IMR-90 (cell line): ENCODE results near the gene SPTBN5. TPM values are rescaled to one million over a fixed set of nuclear protein-coding genes. Genes with fewer than 3 reads are reported as not detected.

Experiments used
- ATAC-seq: fragments of 200-7000 bp; cut with Tn5 transposase; 2 replicates; pipeline ENCODE4 v1.9.1; 2020; ENCODE audit warnings: low read depth, mild to moderate bottlenecking, moderate library complexity
- BruUV-seq: library from RNA; stranded (reverse); fragments of 400-500 nt; replicated peaks from 2 replicates; lab custom pipeline; 2021; lab: Mats Ljungman, UMichigan
- CTCF ChIA-PET: fragments of 300-600 bp; formaldehyde crosslinking; extraction: SDS; loops from one replicate; lab custom pipeline; 2021; ENCODE audit warnings: antibody characterized with exemption; lab: Yijun Ruan, JAX
- POLR2A ChIA-PET: fragments of 300-600 bp; sonication (Branson Sonifier 250); formaldehyde crosslinking; loops from one replicate; lab custom pipeline; 2022; ENCODE audit warnings: antibody characterized with exemption; ENCODE audit not compliant: unreplicated experiment; lab: Charles Lee
- DNase-seq: peaks from one replicate; pipeline ENCODE4 v3.0.0; 2013
- H2AFZ ChIP-seq: replicated peaks from 2 replicates; pipeline ENCODE3; 2013; ENCODE audit warnings: low read length, mild to moderate bottlenecking; ENCODE audit not compliant: poor library complexity
- H2AK5ac ChIP-seq: 2 replicates; pipeline ENCODE4 v1.6.1; 2013; ENCODE audit warnings: low read depth, low read length, inconsistent platforms
- H2AK9ac ChIP-seq: replicated peaks from 2 replicates; pipeline ENCODE3; 2013; ENCODE audit warnings: mild to moderate bottlenecking, low read depth, low read length, moderate library complexity; ENCODE audit not compliant: poor library complexity
- H2BK120ac ChIP-seq: 2 replicates; pipeline ENCODE4 v1.6.1; 2013; ENCODE audit warnings: low read depth, low read length, inconsistent platforms
- H2BK15ac ChIP-seq: 3 replicates; pipeline ENCODE4 v1.6.1; 2013; ENCODE audit warnings: low read depth, low read length, inconsistent platforms
- H2BK20ac ChIP-seq: 2 replicates; pipeline ENCODE4 v1.6.1; 2013; ENCODE audit warnings: low read depth, mild to moderate bottlenecking, inconsistent platforms, low read length, moderate library complexity
- H2BK5ac ChIP-seq: 2 replicates; pipeline ENCODE4 v1.6.1; 2013; ENCODE audit warnings: mild to moderate bottlenecking, low read depth, low read length, inconsistent platforms; ENCODE audit not compliant: poor library complexity, severe bottlenecking
- H3K14ac ChIP-seq: replicated peaks from 2 replicates; pipeline ENCODE4 v1.6.1; 2013; ENCODE audit warnings: low read depth, low read length, inconsistent platforms
- H3K18ac ChIP-seq: 2 replicates; pipeline ENCODE4 v1.6.1; 2013; ENCODE audit warnings: low read depth, low read length, control low read depth
- H3K23ac ChIP-seq: 2 replicates; pipeline ENCODE4 v1.6.1; 2013; ENCODE audit warnings: low read depth, low read length, inconsistent platforms
- H3K27ac ChIP-seq: 2 replicates; pipeline ENCODE4 v1.5.1; 2013; ENCODE audit warnings: mild to moderate bottlenecking, control low read depth, low read length; ENCODE audit not compliant: insufficient read depth
- H3K27me3 ChIP-seq: 2 replicates; pipeline ENCODE4 v1.6.1; 2013; ENCODE audit warnings: low read length; ENCODE audit not compliant: control insufficient read depth, insufficient read depth
- H3K36me3 ChIP-seq: 2 replicates; pipeline ENCODE4 v1.6.1; 2013; ENCODE audit warnings: low read length, mixed read lengths; ENCODE audit not compliant: control insufficient read depth, insufficient read depth
- H3K4ac ChIP-seq: 2 replicates; pipeline ENCODE4 v1.6.1; 2013; ENCODE audit warnings: low read depth, low read length, inconsistent platforms
- H3K4me1 ChIP-seq: 2 replicates; pipeline ENCODE4 v1.6.1; 2013; ENCODE audit warnings: low read length, mixed read lengths; ENCODE audit not compliant: control insufficient read depth, insufficient read depth
- H3K4me2 ChIP-seq: 2 replicates; pipeline ENCODE4 v1.6.1; 2013; ENCODE audit warnings: low read depth, mild to moderate bottlenecking, control low read depth, low read length, moderate library complexity
- H3K4me3 ChIP-seq: 2 replicates; pipeline ENCODE4 v1.5.1; 2013; ENCODE audit warnings: low read depth, mild to moderate bottlenecking, control low read depth, low read length, moderate library complexity; ENCODE audit not compliant: insufficient read depth
- H3K56ac ChIP-seq: 2 replicates; pipeline ENCODE4 v1.6.1; 2013; ENCODE audit warnings: low read length, inconsistent platforms; ENCODE audit not compliant: insufficient read depth; ENCODE audit errors: extremely low read depth
- H3K79me1 ChIP-seq, 2 experiments: 2 replicates each; pipeline ENCODE4 v1.6.1; 2013; ENCODE audit warnings: low read length in 2 of 2, inconsistent platforms in 1 of 2, low read depth in 1 of 2
- H3K9ac ChIP-seq: 2 replicates; pipeline ENCODE4 v1.6.1; 2013; ENCODE audit warnings: low read depth, low read length, control low read depth
- H3K9me1 ChIP-seq: 2 replicates; pipeline ENCODE4 v1.6.1; 2013; ENCODE audit warnings: low read length, inconsistent platforms; ENCODE audit not compliant: insufficient read depth
- H3K9me3 ChIP-seq: 2 replicates; pipeline ENCODE4 v1.6.1; 2013; ENCODE audit warnings: low read length; ENCODE audit not compliant: control insufficient read depth, insufficient read depth
- H4K20me1 ChIP-seq: 2 replicates; pipeline ENCODE4 v1.6.1; 2013; ENCODE audit warnings: low read length, inconsistent platforms; ENCODE audit not compliant: insufficient read depth
- H4K5ac ChIP-seq: 2 replicates; pipeline ENCODE4 v1.6.1; 2013; ENCODE audit warnings: mild to moderate bottlenecking, low read depth, low read length, control low read depth
- H4K8ac ChIP-seq, 2 experiments: 2 replicates each; pipeline ENCODE4 v1.6.1; 2013; ENCODE audit warnings: low read depth in 2 of 2, low read length in 2 of 2, control low read depth in 1 of 2, inconsistent platforms in 1 of 2
- H4K91ac ChIP-seq: 2 replicates; pipeline ENCODE4 v1.6.1; 2013; ENCODE audit warnings: low read depth, low read length, inconsistent platforms; ENCODE audit not compliant: insufficient read depth
- BHLHE40 ChIP-seq: fragments of 150-350 bp; IDR thresholded peaks from 2 replicates; pipeline ENCODE4 v1.6.1; 2016; ENCODE audit warnings: mild to moderate bottlenecking, low read depth, low read length
- CEBPB ChIP-seq: IDR thresholded peaks from 2 replicates; pipeline ENCODE4 v1.6.1; 2012; ENCODE audit warnings: low read depth, low read length, improper control_type of control experiment
- MAFK ChIP-seq: IDR thresholded peaks from 2 replicates; pipeline ENCODE4 v1.6.1; 2012; ENCODE audit warnings: low read depth, low read length, improper control_type of control experiment
- MAZ ChIP-seq: IDR thresholded peaks from 2 replicates; pipeline ENCODE4 v1.6.1; 2012; ENCODE audit warnings: low read depth, mild to moderate bottlenecking, low read length, improper control_type of control experiment, moderate library complexity, borderline replicate concordance
- NFE2L2 ChIP-seq: fragments of 150-350 bp; IDR thresholded peaks from 2 replicates; pipeline ENCODE4 v1.6.1; 2016; ENCODE audit warnings: low read depth, mild to moderate bottlenecking, low read length
- RAD21 ChIP-seq: IDR thresholded peaks from 2 replicates; pipeline ENCODE4 v1.6.1; 2012; ENCODE audit warnings: low read length, improper control_type of control experiment
- RCOR1 ChIP-seq: IDR thresholded peaks from 2 replicates; pipeline ENCODE4 v1.6.1; 2012; ENCODE audit warnings: mild to moderate bottlenecking, low read length, improper control_type of control experiment; ENCODE audit not compliant: insufficient replicate concordance
- RFX5 ChIP-seq: IDR thresholded peaks from 2 replicates; pipeline ENCODE4 v1.8.0; 2012; ENCODE audit warnings: low read depth, mild to moderate bottlenecking, low read length, moderate library complexity
- SMC3 ChIP-seq: fragments of 150-350 bp; IDR thresholded peaks from 2 replicates; pipeline ENCODE4 v1.6.1; 2016; ENCODE audit warnings: low read depth, mild to moderate bottlenecking, antibody characterized with exemption, low read length, moderate library complexity
- WGBS, 2 experiments: methylation state at CpG; one replicate each; pipeline versions ENCODE4 v1.1.5 to v1.1.7; 2013; ENCODE audit warnings: missing lambda C conversion rate in 2 of 2; ENCODE audit not compliant: insufficient read length in 1 of 2; ENCODE audit errors: extremely low coverage in 2 of 2; 5-methylcytosine and 5-hydroxymethylcytosine counted together
- dilution Hi-C: fragments of 300-500 bp; cut with HindIII; formaldehyde crosslinking; loops from one replicate; pipeline ENCODE4 v1.14.3; 2018; ENCODE audit warnings: low sequenced_read_pairs; ENCODE audit not compliant: unreplicated experiment
- in situ Hi-C: fragments of 300-500 bp; cut with MboI; formaldehyde crosslinking; loops from 3 replicates; pipeline ENCODE4 v1.14.3; 2019; ENCODE audit warnings: low sequenced_read_pairs, inconsistent platforms, mixed read lengths
- intact Hi-C: fragments of 100-400 bp; cut with micrococcal nuclease; formaldehyde crosslinking; loops from 2 replicates; pipeline ENCODE4 v1.10.0; 2022
- polyA plus RNA-seq, 3 experiments: library from polyadenylated mRNA; depleted of rRNA; stranded (reverse); fragments of >200 nt; gene quantifications; 2 replicates each; pipeline ENCODE4 v1.2.3, GENCODE V29; 2012; ENCODE audit warnings: low replicate concordance in 1 of 3
- total RNA-seq: library from RNA; depleted of rRNA; stranded (reverse); fragments of >200 nt; gene quantifications from 2 replicates; pipeline ENCODE4 v1.2.3, GENCODE V29; 2012
- TF ChIP-seq, protein P1 (sequence below): conservative IDR thresholded peaks from 2 replicates; pipeline ENCODE4 v1.5.1; 2012; ENCODE audit warnings: mild to moderate bottlenecking, low read depth, low read length, improper control_type of control experiment
- TF ChIP-seq, protein P2 (sequence below): fragments of 150-350 bp; IDR thresholded peaks from 2 replicates; pipeline ENCODE4 v1.6.1; 2017; ENCODE audit warnings: mild to moderate bottlenecking, antibody characterized with exemption, low read length, low read depth
- TF ChIP-seq, protein P3 (sequence below): fragments of 150-350 bp; IDR thresholded peaks from 2 replicates; pipeline ENCODE4 v1.6.1; 2016; ENCODE audit warnings: low read depth, mild to moderate bottlenecking, low read length, moderate library complexity, borderline replicate concordance

Gene SPTBN5
- total and polyA plus RNA-seq, 2 of the 4 experiments (the other 2 are of a cell fraction), result under 0.01 to 0.38 TPM

DNA sequence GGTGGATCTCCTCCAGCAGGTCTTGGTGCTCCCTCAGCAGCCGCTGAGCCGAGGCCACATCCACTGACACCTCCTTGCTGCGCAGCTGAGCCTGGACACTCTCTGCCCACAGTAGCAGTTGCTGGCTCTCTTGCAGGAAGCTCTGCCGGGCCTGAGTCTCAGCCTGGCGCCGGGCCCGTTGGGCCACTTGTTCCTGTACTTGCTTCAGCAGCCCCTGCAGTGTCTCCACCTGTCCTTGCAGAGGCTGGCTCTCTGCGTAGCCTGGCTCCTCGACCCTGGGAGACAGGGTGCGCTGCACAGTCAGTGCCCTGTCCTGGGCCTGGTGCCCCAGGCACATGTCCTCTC, 15.5 kb downstream of the SPTBN5 start:
- intact Hi-C loops (no loop called here), dilution Hi-C loops (no loop called here), in situ Hi-C loops (no loop called here)
- Histone ChIP-seq H3K4me1 (0 out of 2 replicates have a peak, but pooled peaks cover 2% of the 10 kb centered on the region), H4K5ac (no peak overlapping the region), H3K23ac (no peak overlapping the region), H3K4ac (no peak overlapping the region), H3K36me3 (no peaks in the 10 kb centered on the region), H2BK120ac (no peak overlapping the region), H2BK20ac (no peak overlapping the region), H3K9me3 (no peaks in the 10 kb centered on the region), H3K4me2 (no peak overlapping the region), H3K27ac (no peak overlapping the region), H3K9me1 (no peaks in the 10 kb centered on the region), H4K91ac (no peak overlapping the region), H4K8ac (no peak overlapping the region), H3K9ac (no peak overlapping the region), H2AFZ (no peak overlapping the region), H3K14ac (no peak overlapping the region), H3K79me1 (no peaks in the 10 kb centered on the region), H2AK5ac (no peak overlapping the region), H3K56ac (no peak overlapping the region), H3K18ac (no peak overlapping the region), H3K27me3 (peaks cover 42% of the 10 kb centered on the region), H4K20me1 (peaks cover 9% of the 10 kb centered on the region; the same call in 1 of the 2 replicates), H2BK15ac (no peak overlapping the region), H3K4me3 (no peak overlapping the region), H2AK9ac (no peak overlapping the region), H2BK5ac (no peak overlapping the region)
- DNase-seq (no peak), ATAC-seq (no peak)
- TF ChIP-seq RAD21, result no peak
- no peak for TF ChIP-seq NFE2L2
- no peak for TF ChIP-seq RCOR1
- TF ChIP-seq, protein P1, sequence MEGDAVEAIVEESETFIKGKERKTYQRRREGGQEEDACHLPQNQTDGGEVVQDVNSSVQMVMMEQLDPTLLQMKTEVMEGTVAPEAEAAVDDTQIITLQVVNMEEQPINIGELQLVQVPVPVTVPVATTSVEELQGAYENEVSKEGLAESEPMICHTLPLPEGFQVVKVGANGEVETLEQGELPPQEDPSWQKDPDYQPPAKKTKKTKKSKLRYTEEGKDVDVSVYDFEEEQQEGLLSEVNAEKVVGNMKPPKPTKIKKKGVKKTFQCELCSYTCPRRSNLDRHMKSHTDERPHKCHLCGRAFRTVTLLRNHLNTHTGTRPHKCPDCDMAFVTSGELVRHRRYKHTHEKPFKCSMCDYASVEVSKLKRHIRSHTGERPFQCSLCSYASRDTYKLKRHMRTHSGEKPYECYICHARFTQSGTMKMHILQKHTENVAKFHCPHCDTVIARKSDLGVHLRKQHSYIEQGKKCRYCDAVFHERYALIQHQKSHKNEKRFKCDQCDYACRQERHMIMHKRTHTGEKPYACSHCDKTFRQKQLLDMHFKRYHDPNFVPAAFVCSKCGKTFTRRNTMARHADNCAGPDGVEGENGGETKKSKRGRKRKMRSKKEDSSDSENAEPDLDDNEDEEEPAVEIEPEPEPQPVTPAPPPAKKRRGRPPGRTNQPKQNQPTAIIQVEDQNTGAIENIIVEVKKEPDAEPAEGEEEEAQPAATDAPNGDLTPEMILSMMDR, result no peak
- TF ChIP-seq, protein P2, sequence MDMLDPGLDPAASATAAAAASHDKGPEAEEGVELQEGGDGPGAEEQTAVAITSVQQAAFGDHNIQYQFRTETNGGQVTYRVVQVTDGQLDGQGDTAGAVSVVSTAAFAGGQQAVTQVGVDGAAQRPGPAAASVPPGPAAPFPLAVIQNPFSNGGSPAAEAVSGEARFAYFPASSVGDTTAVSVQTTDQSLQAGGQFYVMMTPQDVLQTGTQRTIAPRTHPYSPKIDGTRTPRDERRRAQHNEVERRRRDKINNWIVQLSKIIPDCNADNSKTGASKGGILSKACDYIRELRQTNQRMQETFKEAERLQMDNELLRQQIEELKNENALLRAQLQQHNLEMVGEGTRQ, result no peak
- no peak for TF ChIP-seq CEBPB
- TF ChIP-seq SMC3, result no peak
- no peak for TF ChIP-seq MAFK
- TF ChIP-seq RFX5, result no peak
- no peak for TF ChIP-seq BHLHE40
- TF ChIP-seq, protein P3, sequence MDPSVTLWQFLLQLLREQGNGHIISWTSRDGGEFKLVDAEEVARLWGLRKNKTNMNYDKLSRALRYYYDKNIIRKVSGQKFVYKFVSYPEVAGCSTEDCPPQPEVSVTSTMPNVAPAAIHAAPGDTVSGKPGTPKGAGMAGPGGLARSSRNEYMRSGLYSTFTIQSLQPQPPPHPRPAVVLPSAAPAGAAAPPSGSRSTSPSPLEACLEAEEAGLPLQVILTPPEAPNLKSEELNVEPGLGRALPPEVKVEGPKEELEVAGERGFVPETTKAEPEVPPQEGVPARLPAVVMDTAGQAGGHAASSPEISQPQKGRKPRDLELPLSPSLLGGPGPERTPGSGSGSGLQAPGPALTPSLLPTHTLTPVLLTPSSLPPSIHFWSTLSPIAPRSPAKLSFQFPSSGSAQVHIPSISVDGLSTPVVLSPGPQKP, result no peak
- TF ChIP-seq MAZ, result no peak
- WGBS, 2 experiments, result 63% methylated on average over 3 of the region's 10 CpGs; no CpG with 5 or more reads in 1 of the 2 experiments
- CTCF ChIA-PET, result no interaction called here
- no TSS peak for BruUV-seq
- POLR2A ChIA-PET, result no interaction called here
